HG03342 (cell line): ENCODE data around the gene SLC39A5.
A peak's percentile ranks its signal among the peaks of the same experiment; 100 is the strongest.
"Not testable (repeated sequence)": the region's sequence is repeated elsewhere in the genome, so short reads cannot be mapped to it uniquely, and the experiment has no call there.

Experiments
- ATAC-seq: cut with Tn5 transposase; IDR thresholded peaks from one replicate; pipeline ENCODE4 v1.9.1; 2021; ENCODE audit warnings: mild to moderate bottlenecking, moderate library complexity; ENCODE audit not compliant: unreplicated experiment

The SLC39A5 gene

GRCh38 chr12:56243731-56244181 lies 13.9 kb downstream of the SLC39A5 start:
- no peak for ATAC-seq

GRCh38 chr12:56244494-56244893 lies 14.6 kb downstream of the SLC39A5 start:
- ATAC-seq: no peak

- ATAC-seq: no peak
Observed at GRCh38 chr12:56247923-56248322, 18.1 kb downstream of the SLC39A5 start.

- no peak for ATAC-seq
Observed at GRCh38 chr12:56248711-56249110, 18.9 kb downstream of the SLC39A5 start.

GRCh38 chr12:56252649-56253048 lies 22.8 kb downstream of the SLC39A5 start:
- no peak for ATAC-seq

- ATAC-seq: no peak
Observed at GRCh38 chr12:56253091-56253490, 23.2 kb downstream of the SLC39A5 start.

GRCh38 chr12:56255671-56256070 lies 25.8 kb downstream of the SLC39A5 start:
- no peak for ATAC-seq

GRCh38 chr12:56256326-56256960 lies 26.6 kb downstream of the SLC39A5 start:
- no peak for ATAC-seq

GRCh38 chr12:56257071-56257470 lies 27.2 kb downstream of the SLC39A5 start:
- no peak for ATAC-seq

GRCh38 chr12:56257491-56258067 lies 27.7 kb downstream of the SLC39A5 start:
- peak; percentile 11 for ATAC-seq

- ATAC-seq: peak; percentile 89
Observed at GRCh38 chr12:56258068-56258819, 28.4 kb downstream of the SLC39A5 start, which contains the start of gene ANKRD52. TSS of gene ANKRD52 (minus strand) at chr12:56258384. CDS start at chr12:56258269, 115 bp downstream.

GRCh38 chr12:56258820-56259183 lies 29.0 kb downstream of the SLC39A5 start:
- no peak for ATAC-seq

GRCh38 chr12:56260380-56260779 lies 30.5 kb downstream of the SLC39A5 start:
- ATAC-seq: no peak

- no peak for ATAC-seq
Observed at GRCh38 chr12:56260921-56261320, 31.1 kb downstream of the SLC39A5 start.

GRCh38 chr12:56261503-56262232 lies 31.8 kb downstream of the SLC39A5 start:
- ATAC-seq: no peak

GRCh38 chr12:56262955-56263354 lies 33.1 kb downstream of the SLC39A5 start:
- ATAC-seq: not testable (repeated sequence)

- not testable (repeated sequence) for ATAC-seq
Observed at GRCh38 chr12:56266068-56266692, 36.3 kb downstream of the SLC39A5 start.

- ATAC-seq: peak; percentile 86
Observed at GRCh38 chr12:56266693-56267442, 37.0 kb downstream of the SLC39A5 start, which contains the start of gene COQ10A. TSS of gene COQ10A (plus strand) at chr12:56266942. CDS start at chr12:56267119, 177 bp downstream.

- ATAC-seq: peak; percentile 9
Observed at GRCh38 chr12:56267443-56268071, 37.7 kb downstream of the SLC39A5 start.
